Tongue (tissue), 2 donors: ENCODE measurements around the gene INSC. TPM values are rescaled to one million over a fixed set of nuclear protein-coding genes. Genes with fewer than 3 reads are reported as not detected.

Experiments
- DNase-seq: peaks from one replicate; pipeline ENCODE4 v3.0.0-alpha.2; 2015
- total RNA-seq: library from RNA; depleted of rRNA; stranded (reverse); fragments of >200 nt; gene quantifications from one replicate; pipeline ENCODE4 v1.2.3, GENCODE V29; 2014

The INSC gene
- total RNA-seq, 1 donor from 2014 or later: 3.8 TPM

DNA sequence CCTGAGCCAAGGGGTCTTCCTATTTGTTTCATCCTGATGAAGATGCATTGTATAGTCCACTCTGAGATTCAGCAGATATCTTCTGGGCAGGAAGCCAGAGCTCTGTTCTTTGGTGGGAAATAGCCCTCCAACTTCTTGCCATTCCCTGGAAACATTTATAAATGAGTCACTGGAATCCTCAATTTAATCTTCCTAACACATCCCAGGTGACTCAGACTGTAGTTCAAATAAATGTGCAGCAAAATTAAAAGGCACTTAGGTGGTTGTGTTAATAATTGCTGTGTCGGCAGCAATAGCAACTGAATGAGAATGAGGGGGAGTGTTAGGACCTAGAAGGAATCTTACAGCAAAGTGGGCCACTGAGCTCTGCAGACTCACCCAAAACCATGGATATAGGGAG lies 108.6 kb downstream of the INSC start:
- DNase-seq: peak; percentile 25

DNA sequence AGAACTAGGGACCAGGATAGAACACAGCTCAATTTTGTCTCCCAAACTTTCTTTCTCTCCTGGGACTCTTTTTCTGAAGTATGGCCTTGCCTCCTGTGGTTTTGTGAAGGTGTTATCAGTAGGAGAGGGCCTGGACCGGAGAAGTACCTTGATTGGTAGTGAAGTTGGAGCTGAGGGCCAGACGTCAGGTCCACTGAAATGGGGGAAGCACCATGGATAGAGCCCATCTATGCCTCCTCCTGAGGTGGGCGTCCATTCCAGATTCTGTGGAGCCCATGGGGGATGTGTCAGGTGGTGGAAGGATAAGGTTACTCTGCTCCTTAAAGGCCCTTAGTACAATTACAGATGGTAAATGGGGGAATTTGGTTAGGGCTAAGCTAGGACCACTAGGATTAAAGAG lies 109.7 kb downstream of the INSC start:
- DNase-seq: no peak

DNA sequence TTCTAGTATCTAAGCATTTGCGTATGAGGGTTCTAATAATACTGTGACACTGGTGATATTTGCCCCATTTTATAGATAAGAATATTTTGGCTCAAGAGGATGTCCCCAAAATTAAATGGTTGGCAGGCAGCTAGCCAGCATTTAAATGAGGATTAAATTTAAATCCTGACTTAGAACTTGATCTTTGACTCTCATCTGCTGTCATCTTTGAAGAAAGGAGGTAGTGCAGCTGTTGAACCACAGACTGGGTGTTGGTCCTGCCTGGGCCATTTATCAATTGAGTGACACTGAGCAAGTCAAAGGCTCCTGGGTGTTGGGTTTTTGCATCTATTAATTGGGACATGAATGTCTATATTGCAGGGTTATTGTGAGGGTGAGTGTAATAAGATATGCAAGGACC lies 112.3 kb downstream of the INSC start:
- DNase-seq: peak; percentile 30

DNA sequence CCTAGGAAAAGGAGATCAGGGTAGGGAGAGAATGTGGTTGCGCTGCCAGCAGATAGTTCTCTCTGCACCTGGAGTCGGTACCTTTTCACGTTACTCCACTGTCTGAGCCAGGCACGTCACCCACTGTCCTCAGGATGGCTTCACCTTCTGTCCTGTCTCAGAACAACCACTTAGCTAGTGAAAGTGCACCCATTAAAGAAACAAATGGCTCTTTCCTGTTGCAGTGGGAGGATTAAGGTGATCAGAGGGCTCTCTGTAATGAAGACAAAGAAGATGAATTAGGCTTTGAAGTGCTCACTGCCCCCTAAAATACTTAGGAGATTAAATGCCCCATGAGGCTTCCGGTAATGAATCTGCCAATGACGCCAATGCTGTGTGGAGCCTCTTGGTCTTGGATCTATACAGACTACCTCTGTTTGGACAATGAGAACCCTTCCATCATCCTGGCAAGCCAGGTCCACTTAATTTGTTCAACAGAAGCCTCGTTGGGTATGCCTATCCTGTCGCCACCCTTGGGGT lies 113.7 kb downstream of the INSC start:
- no peak for DNase-seq

DNA sequence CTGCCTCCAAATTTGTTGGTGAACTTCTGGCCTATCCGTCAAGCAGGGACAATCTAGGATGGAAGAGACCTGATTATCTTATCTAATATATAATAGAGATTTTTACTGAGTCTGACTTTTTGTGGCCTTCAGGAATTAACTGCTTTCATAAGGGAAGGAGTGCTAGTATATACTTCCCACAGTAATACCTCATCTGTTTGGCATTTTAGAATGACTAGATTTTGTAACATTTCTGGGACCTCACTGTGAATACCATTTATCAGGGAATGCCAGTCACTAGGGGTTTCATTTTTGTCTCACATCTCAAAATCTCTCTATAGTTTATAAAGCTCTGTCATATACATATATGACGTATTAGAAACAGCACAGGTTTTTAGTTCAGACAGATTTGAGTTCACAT lies 114.3 kb downstream of the INSC start:
- DNase-seq: no peak

DNA sequence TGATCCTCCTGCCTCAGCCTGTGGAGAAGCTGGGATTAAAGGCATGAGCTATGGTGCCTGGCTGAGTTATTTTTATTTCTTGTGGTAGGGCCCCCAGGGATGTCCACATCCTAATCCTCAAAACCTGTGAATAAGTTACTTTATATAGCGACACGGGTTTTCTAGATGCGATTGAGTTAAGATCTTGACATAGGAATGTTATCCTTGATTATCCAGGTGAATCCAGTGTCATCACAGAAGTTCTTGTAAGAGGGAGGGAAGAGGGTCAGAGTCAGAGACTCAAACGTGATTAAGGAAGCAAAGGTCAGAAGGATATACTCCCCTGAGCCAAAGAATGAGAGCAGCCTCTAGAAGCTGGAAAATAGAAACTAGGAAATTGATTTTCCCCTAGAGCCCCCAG lies 117.8 kb downstream of the INSC start:
- DNase-seq: no peak

DNA sequence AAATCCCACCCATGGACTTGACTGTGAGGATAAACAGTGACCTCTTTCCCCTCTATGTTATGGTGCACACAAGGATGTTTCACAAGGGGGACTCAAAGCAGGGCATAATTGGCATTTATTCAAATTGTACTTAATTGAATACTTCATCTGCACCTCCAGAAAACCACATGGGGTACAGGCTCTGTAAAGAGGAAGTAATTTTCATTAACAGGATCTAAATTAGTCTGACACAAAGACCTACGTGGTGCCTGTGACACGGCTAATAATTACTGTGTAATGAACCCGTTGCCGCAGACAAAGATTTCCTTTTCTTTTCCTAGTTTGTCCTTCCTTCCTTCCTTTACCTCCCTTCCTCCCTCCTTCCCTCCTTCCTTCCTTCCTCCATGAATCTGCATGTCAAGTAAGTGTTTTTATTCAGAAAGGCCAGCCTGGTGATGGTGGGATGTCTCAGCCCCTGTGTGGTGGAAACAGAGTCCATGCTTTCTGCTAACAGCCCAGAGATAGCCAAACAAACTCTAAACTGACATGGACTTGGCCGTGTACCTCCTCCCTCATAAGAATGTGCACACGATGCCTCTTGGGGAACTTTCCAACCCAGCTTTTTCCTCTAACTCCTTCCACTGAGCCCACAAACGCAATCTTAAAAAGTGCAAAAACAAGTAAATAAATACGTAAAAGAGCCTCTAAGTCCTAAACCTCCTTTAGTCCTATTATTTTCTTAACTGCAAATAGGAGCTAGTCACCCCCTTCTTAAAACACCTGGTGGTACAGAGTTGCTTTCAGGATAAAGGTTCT lies 118.8 kb downstream of the INSC start:
- peak; percentile 14 for DNase-seq

DNA sequence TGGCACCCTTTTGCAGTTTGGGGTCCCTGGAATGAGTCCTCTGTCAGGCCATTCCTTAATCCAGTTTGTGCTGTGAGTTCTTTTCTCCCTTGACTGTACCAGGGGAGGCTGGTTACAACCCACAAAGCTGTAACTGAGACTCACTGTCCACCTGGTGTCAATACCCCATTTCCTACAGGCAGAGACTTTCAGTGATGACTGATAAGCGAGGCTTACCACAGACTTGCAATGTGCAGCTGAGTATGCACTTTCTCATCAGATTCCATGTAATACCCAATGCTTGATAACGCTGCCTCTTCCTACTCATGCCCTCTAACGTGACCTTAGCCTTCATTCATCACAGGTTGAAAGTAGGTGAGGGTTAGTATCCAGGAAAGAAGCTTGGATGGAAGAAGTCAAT lies 120.1 kb downstream of the INSC start:
- DNase-seq: no peak

DNA sequence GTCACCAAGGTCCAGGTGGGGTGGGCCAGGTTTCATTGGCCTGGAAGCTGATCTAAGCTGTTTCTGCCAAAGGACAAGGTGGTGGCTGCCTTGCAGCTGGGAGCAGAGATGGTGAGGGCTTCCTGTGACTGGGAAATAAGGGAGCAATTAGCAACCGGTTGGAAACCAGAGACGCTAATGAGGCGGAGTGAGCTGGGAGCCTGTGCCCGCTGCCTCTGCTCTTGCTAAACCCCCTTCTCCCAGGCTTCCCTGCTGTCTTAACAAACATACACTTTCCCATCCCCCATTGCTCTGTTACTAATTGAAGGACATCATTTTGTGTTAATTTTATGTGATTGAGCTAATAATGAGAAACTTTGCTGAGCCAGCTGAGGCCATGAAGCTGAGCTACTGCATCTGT lies 121.8 kb downstream of the INSC start:
- DNase-seq: no peak

DNA sequence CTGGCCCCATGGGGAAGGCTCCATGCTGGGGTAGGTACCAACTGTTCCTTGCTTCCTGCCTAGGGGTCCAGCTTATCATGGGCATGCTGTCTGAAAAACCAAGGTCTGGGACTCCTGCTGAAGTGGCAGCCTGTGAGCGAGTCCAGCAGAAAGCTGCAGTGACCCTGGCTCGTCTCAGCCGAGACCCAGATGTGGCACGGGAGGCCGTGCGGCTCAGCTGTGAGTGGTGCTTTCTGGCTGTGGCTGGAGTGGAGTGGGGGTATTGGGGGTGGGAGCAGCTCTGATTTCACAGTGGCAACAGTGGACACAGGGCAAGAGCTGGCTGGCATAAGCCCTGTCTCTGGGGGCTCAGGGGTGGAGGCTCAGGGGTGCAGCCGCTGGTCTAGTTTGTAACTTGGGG lies 124.1 kb downstream of the INSC start:
- DNase-seq: no peak

DNA sequence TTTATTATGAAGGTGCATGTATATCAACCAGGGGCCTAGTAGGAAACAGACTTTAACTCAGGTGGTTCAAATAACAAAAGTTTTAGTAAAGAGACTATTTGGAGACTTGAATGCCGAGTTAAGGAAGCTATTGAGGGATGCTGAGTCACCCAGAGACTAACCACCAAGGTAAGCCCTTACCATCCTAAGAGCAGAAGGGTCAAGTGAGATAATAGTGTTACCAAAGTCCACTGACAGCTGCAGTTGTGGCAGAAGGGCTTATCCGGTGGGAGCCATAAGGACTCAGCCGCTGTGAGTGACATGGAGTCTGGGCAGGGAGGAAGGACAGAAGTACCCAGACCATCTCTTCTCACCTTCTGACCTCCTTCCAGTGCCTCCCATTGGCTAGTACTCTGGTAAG lies 134.0 kb downstream of the INSC start:
- DNase-seq: no peak

DNA sequence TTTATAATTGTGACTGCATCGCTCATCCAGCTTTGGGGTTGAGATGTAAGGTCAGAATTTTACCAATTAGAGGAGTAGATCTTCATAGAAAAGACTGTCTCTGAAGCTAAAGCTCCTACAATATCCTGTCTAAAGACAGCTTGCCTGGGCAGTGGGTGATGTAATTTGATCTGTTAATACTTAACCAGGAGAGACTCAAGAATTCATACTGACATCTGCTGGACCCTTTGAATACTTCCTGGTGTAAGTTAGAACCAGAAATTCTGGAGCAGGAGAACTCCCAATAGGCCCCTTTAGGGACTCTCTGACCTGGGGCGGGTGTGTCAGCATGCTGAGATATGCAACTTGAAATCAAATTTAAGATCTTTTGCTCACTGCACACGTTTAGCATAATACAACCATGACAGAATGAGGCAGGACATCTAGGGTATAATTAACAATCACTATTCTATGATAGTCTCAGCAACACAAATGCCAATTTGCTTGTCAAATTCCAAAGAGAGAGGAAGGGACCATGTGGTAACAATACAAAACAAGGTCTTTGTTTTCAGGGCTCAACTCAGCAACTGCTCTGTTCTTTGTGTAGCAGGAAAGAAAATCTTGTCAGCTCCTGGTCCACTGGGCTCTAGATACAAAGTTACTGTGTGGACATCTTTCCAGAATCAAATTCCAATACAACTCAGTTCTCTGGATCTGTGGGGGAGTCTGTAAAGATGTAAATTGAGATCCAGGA lies 143.9 kb downstream of the INSC start:
- peak; percentile 56 for DNase-seq

DNA sequence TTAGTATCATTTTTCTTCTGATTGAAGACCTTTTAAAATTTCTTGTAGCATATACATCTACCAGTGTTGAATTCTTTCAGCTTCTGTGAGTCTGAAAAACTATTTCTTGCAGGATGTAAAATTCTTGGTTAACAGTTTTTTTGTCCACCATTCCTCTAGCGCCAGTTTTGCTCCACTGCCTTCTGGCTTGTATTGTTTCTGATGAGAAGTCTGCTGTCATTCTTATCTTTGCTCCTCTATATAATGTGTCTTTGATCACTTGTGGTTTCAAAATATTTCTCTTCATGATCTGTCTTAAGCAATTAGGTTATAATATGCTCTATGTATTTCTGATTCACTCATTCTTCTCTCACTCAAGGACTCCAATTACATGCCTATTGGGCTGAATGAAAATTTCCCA lies 152.3 kb downstream of the INSC start:
- no peak for DNase-seq

DNA sequence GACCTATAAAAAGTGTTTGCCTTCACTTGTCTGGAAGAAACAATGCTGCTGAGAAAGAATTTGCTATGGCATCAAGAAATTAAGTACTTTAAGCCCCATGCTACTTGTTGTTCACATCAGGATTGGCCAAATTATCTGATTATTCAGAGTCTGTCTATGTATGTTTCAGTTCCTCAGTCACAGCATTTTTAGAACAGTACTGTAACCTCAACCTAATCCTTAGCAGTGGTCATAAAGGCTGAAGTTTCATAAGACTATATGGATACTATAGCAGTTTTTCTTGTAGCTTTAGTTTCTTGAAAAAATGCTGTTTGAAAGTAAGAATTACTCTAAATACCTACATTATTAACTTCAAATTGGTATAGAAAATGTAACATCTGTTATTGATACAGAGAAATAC lies 153.9 kb downstream of the INSC start:
- no peak for DNase-seq

DNA sequence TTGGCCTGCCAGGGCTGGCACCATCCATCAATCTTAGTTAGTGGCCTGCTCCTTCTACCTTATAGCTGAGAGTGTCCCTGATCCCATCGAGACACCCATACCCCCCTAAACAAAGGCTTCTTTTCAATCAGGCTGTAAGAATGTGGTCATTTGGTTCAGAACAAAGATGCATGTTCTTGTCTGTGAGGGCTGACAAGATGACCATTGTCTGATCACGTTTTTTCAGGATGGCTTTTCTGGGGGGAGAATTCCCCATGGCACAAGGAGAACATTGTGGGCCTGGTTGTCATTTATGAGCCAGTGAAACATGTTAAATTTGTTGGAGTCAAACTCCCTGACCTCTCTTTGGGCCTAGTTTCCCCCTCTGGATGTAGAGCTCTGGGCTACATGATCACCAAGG lies 160.4 kb downstream of the INSC start:
- DNase-seq: peak; percentile 11

DNA sequence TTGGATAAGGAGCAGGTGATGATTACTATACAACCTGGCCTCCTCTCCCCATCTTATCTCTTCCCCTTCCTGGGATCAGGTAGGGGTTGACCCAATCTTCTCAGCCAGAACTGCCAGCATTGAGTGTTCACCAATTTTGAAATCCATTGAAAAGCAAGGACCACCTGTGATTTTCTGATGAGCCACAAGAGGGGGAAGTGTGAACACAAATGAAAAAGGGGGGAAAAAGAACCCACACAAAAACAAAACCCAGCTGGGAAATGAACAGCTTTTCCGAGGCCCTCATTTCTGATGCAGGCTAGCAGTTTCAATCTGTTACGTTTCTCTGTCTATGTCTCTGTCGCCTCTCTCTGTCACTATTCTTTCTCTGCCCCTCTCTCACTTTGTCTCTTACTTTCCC lies 161.9 kb downstream of the INSC start:
- DNase-seq: peak; percentile 60

DNA sequence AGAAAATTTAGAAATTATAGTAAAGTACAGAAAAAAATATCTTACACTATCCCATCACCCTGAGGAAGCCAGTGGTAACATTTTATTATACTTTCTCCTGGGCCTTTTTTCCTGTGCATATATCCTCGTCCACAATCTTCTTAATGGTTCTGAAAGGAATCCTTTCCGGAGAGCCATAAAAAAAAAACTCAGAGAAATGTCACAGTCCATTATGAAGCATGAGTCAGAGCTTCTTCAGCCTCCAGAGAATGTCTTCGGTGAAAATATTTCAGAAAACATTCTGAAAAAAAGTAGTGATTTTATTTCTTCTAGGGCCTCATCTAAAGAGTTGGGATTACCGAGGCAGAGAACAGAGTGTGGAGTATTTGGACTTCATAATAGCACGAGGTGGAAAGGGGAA lies 163.4 kb downstream of the INSC start:
- DNase-seq: no peak

DNA sequence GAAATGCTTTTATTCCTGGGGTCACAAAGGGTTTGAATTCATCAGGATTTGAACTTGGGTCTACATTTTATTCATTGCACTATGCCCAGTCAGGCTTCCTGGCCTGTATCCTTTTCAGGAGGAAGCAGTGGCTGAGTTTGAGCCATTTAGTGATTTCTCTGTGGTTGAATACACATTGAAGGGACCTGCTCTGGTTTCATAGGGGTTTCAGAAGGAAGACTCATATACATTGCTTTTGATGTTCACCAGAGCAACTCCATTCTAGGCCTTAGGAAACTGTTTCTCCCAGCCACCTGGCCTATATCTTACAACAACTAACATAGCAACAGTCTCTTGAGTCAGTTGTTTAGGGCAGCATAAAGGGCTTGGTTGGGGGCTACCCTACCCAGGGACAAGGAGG lies 165.7 kb downstream of the INSC start:
- no peak for DNase-seq

DNA sequence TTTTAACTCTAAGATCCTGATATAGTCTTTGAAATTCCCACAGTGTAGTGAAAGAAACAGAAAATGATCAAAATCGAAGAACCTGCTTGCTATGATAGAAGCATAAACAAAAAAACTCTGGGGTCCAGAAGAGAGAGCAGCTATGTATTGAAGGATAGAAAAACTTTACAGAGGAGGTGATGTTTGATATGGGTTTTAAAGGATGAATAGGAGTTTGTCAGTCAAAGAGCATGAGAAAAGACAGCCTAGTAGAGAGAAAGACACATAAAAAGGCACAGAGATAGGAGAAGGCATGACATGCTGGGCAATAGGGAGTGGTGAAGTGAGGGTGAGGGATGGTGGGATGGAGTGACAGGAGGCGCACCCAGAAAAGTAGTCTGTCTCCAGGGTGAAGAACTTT lies 168.0 kb downstream of the INSC start:
- DNase-seq: no peak

DNA sequence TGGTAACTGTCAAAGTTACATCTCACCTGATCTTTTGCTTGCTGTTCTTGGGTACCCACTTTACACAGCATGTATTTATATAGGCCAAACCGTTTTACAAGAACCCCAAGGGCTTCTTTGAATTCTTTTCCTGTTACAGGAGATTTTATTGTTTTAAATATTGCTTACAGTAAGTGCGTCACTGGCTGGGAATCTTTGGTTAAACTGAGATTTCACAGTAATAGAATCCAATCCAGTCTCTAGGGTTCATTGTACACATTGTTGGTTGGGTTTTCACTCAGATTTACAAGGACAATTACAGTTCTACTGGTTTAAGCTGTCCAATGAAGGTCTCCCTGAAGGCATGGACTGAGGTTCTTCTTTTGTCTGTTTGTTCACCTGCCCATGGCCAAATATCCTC lies 171.7 kb downstream of the INSC start:
- no peak for DNase-seq

DNA sequence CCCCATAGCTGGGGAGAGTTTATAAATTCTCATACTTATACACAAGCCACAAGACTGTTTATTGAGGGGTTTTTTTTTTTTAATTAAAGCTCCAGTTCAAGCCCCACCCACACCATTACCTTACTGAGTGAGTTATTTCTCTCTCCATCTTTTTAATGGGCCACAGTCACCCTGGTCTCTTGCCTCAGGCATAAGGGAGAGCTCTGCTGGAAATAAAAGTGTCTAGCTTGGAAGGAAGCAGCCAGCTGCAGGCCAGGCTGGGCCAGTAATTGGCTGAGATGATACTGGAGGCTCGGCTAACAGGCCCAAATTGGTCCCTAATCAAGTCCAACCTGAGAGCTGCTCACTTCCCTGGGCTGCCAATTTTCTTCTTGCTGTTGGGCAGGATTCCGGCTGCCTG lies 174.1 kb downstream of the INSC start:
- no peak for DNase-seq

DNA sequence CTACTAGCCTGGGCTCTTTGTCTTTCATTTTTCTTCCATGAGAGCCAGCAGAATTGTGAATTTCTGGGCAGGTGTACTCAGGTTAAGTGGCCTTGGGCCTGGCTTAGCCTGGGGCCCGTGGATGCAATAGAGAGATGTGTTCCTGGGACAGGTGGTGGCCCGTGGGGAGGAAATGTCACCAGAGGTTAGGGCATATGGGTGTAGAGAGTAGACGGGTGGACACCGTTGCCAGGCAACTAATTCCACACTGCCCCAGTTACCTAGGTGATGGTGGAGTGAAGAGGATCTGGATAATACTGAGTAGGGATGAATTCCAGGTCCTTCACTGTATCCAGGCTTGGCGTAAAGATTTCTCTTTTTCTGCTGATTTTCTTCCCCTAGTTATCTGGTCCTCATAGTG lies 175.0 kb downstream of the INSC start:
- no peak for DNase-seq

DNA sequence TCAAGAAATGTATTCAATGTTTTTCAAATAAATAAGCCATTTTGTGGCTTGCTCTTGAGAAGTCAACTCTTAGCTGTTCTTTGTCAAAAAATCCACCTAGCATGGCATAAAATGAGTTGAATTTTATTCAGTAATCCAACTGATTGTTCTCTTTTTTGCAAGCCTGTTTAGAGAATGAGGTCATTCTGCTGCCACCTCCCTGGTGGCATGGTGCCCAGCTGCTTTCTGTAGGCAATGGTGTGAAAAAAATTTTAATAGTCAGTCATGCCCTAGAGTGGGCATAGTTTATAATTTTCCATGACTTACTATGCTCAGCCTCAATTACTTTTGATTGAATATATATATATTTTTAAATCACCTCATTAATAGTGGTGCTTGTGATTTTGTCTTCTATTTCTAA lies 177.2 kb downstream of the INSC start:
- peak; percentile 16 for DNase-seq
